Uterus (tissue), 4 donors: ENCODE results near the gene PRPF19. TPM values are rescaled to one million over a fixed set of nuclear protein-coding genes. Genes with fewer than 3 reads are reported as not detected.
A peak's percentile ranks its signal among the peaks of the same experiment; 100 is the strongest.

Experiments used
- DNase-seq, 2 donors: peaks; one replicate each; pipeline ENCODE4 v3.0.0-alpha.2; 2019 to 2020
- H3K27ac ChIP-seq, 2 donors: fragments of 200-600 bp; sonication (generic); 1 replicate in 1 of 2; 2 replicates in 1 of 2; pipeline ENCODE4 v1.5.1; 2016 to 2018
- H3K27me3 ChIP-seq, 2 donors: fragments of 200-600 bp; sonication (generic); one replicate each; pipeline ENCODE4 v1.5.1; 2018 to 2019; ENCODE audit warnings: control low read depth in 1 of 2
- H3K36me3 ChIP-seq, 2 donors: fragments of 200-600 bp; sonication (generic); one replicate each; pipeline ENCODE4 v1.5.1; 2019; ENCODE audit warnings: control low read depth in 1 of 2
- H3K4me1 ChIP-seq, 2 donors: fragments of 200-600 bp; sonication (generic); one replicate each; pipeline ENCODE4 v1.5.1; 2018 to 2019; ENCODE audit warnings: control low read depth in 1 of 2
- H3K4me3 ChIP-seq, 2 donors: fragments of 200-600 bp; sonication (generic); 1 replicate in 1 of 2; 2 replicates in 1 of 2; pipeline ENCODE4 v1.5.1; 2018 to 2019; ENCODE audit warnings: mild to moderate bottlenecking in 1 of 2
- H3K9me3 ChIP-seq, 2 donors: fragments of 200-600 bp; sonication (generic); one replicate each; pipeline ENCODE4 v1.5.1; 2019; ENCODE audit warnings: control low read depth in 1 of 2
- CTCF ChIP-seq, 4 experiments: fragments of 200-600 bp in 2 of 4; fragments of 450-650 bp in 2 of 4; sonication (generic) in 2 of 4; IDR thresholded peaks; one replicate each; pipeline ENCODE4 v1.5.1; 2016 to 2019; ENCODE audit warnings: antibody characterized with exemption in 4 of 4, mild to moderate bottlenecking in 2 of 4, moderate library complexity in 1 of 4
- POLR2A ChIP-seq, 2 donors: fragments of 450-650 bp; IDR thresholded peaks; one replicate each; pipeline ENCODE4 v1.6.1; 2016; ENCODE audit warnings: antibody characterized with exemption in 2 of 2, mild to moderate bottlenecking in 1 of 2, moderate library complexity in 1 of 2
- intact Hi-C: fragments of 100-400 bp; cut with DNase I; formaldehyde crosslinking; loops from one replicate; pipeline ENCODE4 v1.15.1; 2023; ENCODE audit warnings: low total_unique reads
- total RNA-seq, 4 donors: library from RNA; depleted of rRNA in 3 of 4; stranded (reverse); fragments of >200 nt in 3 of 4; gene quantifications; one replicate each; pipeline versions ENCODE4 v1.1.0 to v1.2.4, GENCODE V29; 2014 to 2023
- donor health status: DM: yes; HTN: yes; CAD: no.

The PRPF19 gene
- 10 to 100 TPM; 19.4 to 70.1 (median 50.2) TPM for total RNA-seq

GRCh38 chr11:60906132-60906972, at the start of gene PRPF19:
PRPF19 (minus strand) TSS chr11:60906585; CDS start chr11:60906382, 203 bp downstream.
- TF ChIP-seq CTCF (IDR thresholded peaks at IDR 0.05) (peak in 1 of 4 experiments; percentile 17), POLR2A (IDR thresholded peaks at IDR 0.05) (peak; percentile 77 to 80)
- DNase-seq = peak; percentile 97 to 99
- H3K4me1 ChIP-seq = peaks cover 12 to 13% of the 10 kb centered on the region in 2 donors
- H3K4me3 ChIP-seq = peak within 1 kb of the TSS; percentile 75 to 99
- H3K9me3 ChIP-seq = no peaks in the 10 kb centered on the region
- no peaks in the 10 kb centered on the region for H3K27me3 ChIP-seq
- no peaks in the 10 kb centered on the region for H3K36me3 ChIP-seq
- intact Hi-C loops = no loop called here
- H3K27ac ChIP-seq = peak within 1 kb of the TSS; percentile 84 to 94

- no peak for DNase-seq
- intact Hi-C loops = no loop called here
- no peak overlapping the region for H3K27ac ChIP-seq
- H3K27me3 ChIP-seq = no peaks in the 10 kb centered on the region
- no peaks in the 10 kb centered on the region for H3K36me3 ChIP-seq
- TF ChIP-seq POLR2A (IDR thresholded peaks at IDR 0.05) (no peak), CTCF (IDR thresholded peaks at IDR 0.05) (no peak)
- H3K4me1 ChIP-seq = peaks cover 0 to 5% of the 10 kb centered on the region in 2 donors
- no peak overlapping the region for H3K4me3 ChIP-seq
- no peaks in the 10 kb centered on the region for H3K9me3 ChIP-seq
Observed at GRCh38 chr11:60955571-60955970, 49.2 kb upstream of the PRPF19 start.

GRCh38 chr11:60954421-60954820, 48.0 kb upstream of the PRPF19 start:
- no peak for DNase-seq
- Histone ChIP-seq H3K4me3 (no peak overlapping the region), H3K36me3 (no peaks in the 10 kb centered on the region), H3K9me3 (no peaks in the 10 kb centered on the region), H3K4me1 (peaks cover 0 to 9% of the 10 kb centered on the region in 2 donors), H3K27ac (no peak overlapping the region), H3K27me3 (no peaks in the 10 kb centered on the region)
- intact Hi-C loops = no loop called here
- TF ChIP-seq POLR2A (IDR thresholded peaks at IDR 0.05) (no peak), CTCF (IDR thresholded peaks at IDR 0.05) (no peak)

GRCh38 chr11:60953781-60954180, 47.4 kb upstream of the PRPF19 start:
- Histone ChIP-seq H3K27ac (no peak overlapping the region), H3K4me1 (peaks cover 0 to 9% of the 10 kb centered on the region in 2 donors), H3K4me3 (no peak overlapping the region), H3K9me3 (no peaks in the 10 kb centered on the region), H3K27me3 (no peaks in the 10 kb centered on the region), H3K36me3 (no peaks in the 10 kb centered on the region)
- intact Hi-C loops = no loop called here
- DNase-seq = no peak
- no peak for TF ChIP-seq CTCF (IDR thresholded peaks at IDR 0.05)
- TF ChIP-seq POLR2A (IDR thresholded peaks at IDR 0.05) = no peak

GRCh38 chr11:60952742-60953170, 46.4 kb upstream of the PRPF19 start:
- Histone ChIP-seq H3K4me1 (peaks cover 0 to 9% of the 10 kb centered on the region in 2 donors), H3K4me3 (peak overlapping the region; percentile 55 to 63), H3K27me3 (no peaks in the 10 kb centered on the region), H3K36me3 (no peaks in the 10 kb centered on the region), H3K9me3 (no peaks in the 10 kb centered on the region), H3K27ac (peak overlapping the region; percentile 94 to 96)
- TF ChIP-seq CTCF (IDR thresholded peaks at IDR 0.05) (no peak), POLR2A (IDR thresholded peaks at IDR 0.05) (no peak)
- intact Hi-C loops = no loop called here
- no peak for DNase-seq
